ENCODE data around the gene RABL6. TPM values are rescaled to one million over a fixed set of nuclear protein-coding genes. Genes with fewer than 3 reads are reported as not detected.

The RABL6 gene
- 10 to 100 TPM; 89.0 to 92.1 TPM for total RNA-seq

GRCh38 chr9:136807281-136808074 is at the start of gene RABL6:
TSS of gene RABL6 (plus strand) at chr9:136807948. CDS start at chr9:136808197, 249 bp downstream.

GRCh38 chr9:136764301-136764891 is 43.4 kb upstream of the RABL6 start, which contains the start of gene LCN15:
TSS of gene LCN15 (minus strand) at chr9:136764518. CDS start at chr9:136764488, 30 bp downstream.

GRCh38 chr9:136790640-136791515 is 16.9 kb upstream of the RABL6 start, which contains the start of gene TMEM141:
TSS of gene TMEM141 (plus strand) at chr9:136791344. CDS start at chr9:136791371, 27 bp downstream.

GRCh38 chr9:136796238-136796774 is 11.4 kb upstream of the RABL6 start, which contains the start of gene CCDC183:
TSS of gene CCDC183 (plus strand) at chr9:136796338. CDS start at chr9:136796398, 60 bp downstream.

GRCh38 chr9:136842380-136842948 is 34.7 kb downstream of the RABL6 start, which contains the start of gene AJM1:
TSS of gene AJM1 (plus strand) at chr9:136842478. CDS start at chr9:136844415, 1,937 bp downstream.

GRCh38 chr9:136849038-136849959 is 41.6 kb downstream of the RABL6 start, which contains the start of gene PHPT1:
TSS of gene PHPT1 (plus strand) at chr9:136849409. CDS start at chr9:136849431, 22 bp downstream.

GRCh38 chr9:136851941-136852663 is 44.4 kb downstream of the RABL6 start, which contains the start of gene MAMDC4:
TSS of gene MAMDC4 (plus strand) at chr9:136852346. CDS start at chr9:136852417, 71 bp downstream.

GRCh38 chr9:136885950-136886578 is 78.3 kb downstream of the RABL6 start, which contains the start of gene TRAF2:
TSS of gene TRAF2 (plus strand) at chr9:136886516. CDS start at chr9:136898741, 12,225 bp downstream.

Small RNA genes lying within 50 kb of the gene (microRNA-seq; reads per million reads assigned to microRNA genes)
- gene MIR4292 (ENCODE audit: borderline microRNAs expressed, borderline replicate concordance), result not detected
- 1.0 reads per million for gene MIR4479 (ENCODE audit: borderline microRNAs expressed, borderline replicate concordance)

Other genes starting within 250 kb of the RABL6 start
- under 1 TPM; 0.41 to 0.63 TPM for gene EGFL7, start 145.0 kb upstream of the RABL6 start, total RNA-seq
- gene AGPAT2, start 120.5 kb upstream of the RABL6 start, total RNA-seq, result 10 to 100 TPM; 16.8 to 17.8 TPM
- gene DIPK1B, start 95.4 kb upstream of the RABL6 start, total RNA-seq, result under 1 TPM; 0.10 to 0.23 TPM
- under 1 TPM in 1 of 2 experiments, not detected in 1; 0.08 TPM for gene LCN10, start 65.0 kb upstream of the RABL6 start, total RNA-seq
- not detected for gene LCN6, start 59.4 kb upstream of the RABL6 start, total RNA-seq
- gene LCN8, start 49.7 kb upstream of the RABL6 start, total RNA-seq, result not detected
- not detected for gene LCN15, start 43.4 kb upstream of the RABL6 start, total RNA-seq
- gene TMEM141, start 16.6 kb upstream of the RABL6 start, total RNA-seq, result 10 to 100 TPM; 33.4 to 35.3 TPM
- under 1 TPM; 0.46 to 0.76 TPM for gene CCDC183, start 11.6 kb upstream of the RABL6 start, total RNA-seq
- 1 to 10 TPM; 5.6 to 5.9 TPM for gene AJM1, start 34.5 kb downstream of the RABL6 start, total RNA-seq
- 10 to 100 TPM; 86.7 to 87.5 TPM for gene PHPT1, start 41.5 kb downstream of the RABL6 start, total RNA-seq
- gene MAMDC4, start 44.4 kb downstream of the RABL6 start, total RNA-seq, result 10 to 100 TPM; 13.4 to 14.6 TPM
- gene EDF1, start 58.4 kb downstream of the RABL6 start, total RNA-seq, result 100 to 1,000 TPM; 316 to 330 TPM
- gene TRAF2, start 78.6 kb downstream of the RABL6 start, total RNA-seq, result 10 to 100 TPM; 35.4 to 41.7 TPM
- gene FBXW5, start 136.8 kb downstream of the RABL6 start, total RNA-seq, result 100 to 1,000 TPM; 104 to 108 TPM
- 1 to 10 TPM in 1 of 2 experiments, under 1 TPM in 1; 0.98 to 1.2 TPM for gene C8G, start 137.3 kb downstream of the RABL6 start, total RNA-seq
- gene LCN12, start 144.3 kb downstream of the RABL6 start, total RNA-seq, result 1 to 10 TPM; 2.4 to 2.8 TPM
- gene PTGDS, start 169.6 kb downstream of the RABL6 start, total RNA-seq, result 10 to 100 TPM; 13.2 to 17.8 TPM
- gene LCNL1, start 175.0 kb downstream of the RABL6 start, total RNA-seq, result under 1 TPM; 0.58 to 0.60 TPM
- 10 to 100 TPM; 69.6 to 74.6 TPM for gene PAXX, start 184.5 kb downstream of the RABL6 start, total RNA-seq
- 1 to 10 TPM; 4.5 to 4.6 TPM for gene CLIC3, start 188.6 kb downstream of the RABL6 start, total RNA-seq
- 10 to 100 TPM; 41.1 to 42.6 TPM for gene ABCA2, start 220.3 kb downstream of the RABL6 start, total RNA-seq
- 1 to 10 TPM; 1.7 to 2.4 TPM for gene FUT7, start 224.1 kb downstream of the RABL6 start, total RNA-seq
- 10 to 100 TPM; 79.2 to 82.7 TPM for gene NPDC1, start 238.2 kb downstream of the RABL6 start, total RNA-seq
- gene ENTPD2, start 246.1 kb downstream of the RABL6 start, total RNA-seq, result under 1 TPM; 0.25 to 0.36 TPM

All from activated naive CD4-positive, alpha-beta T cell treated with anti-CD3 and anti-CD28 coated beads, Interleukin-2, amount 10 ng/mL, durations not matched to agents 5 hours and 36 hours (primary cell).